H9 (cell line): ENCODE results near the gene SEL1L. TPM values are rescaled to one million over a fixed set of nuclear protein-coding genes. Genes with fewer than 3 reads are reported as not detected.

Experiments
- DNase-seq: peaks from one replicate; pipeline ENCODE4 v3.0.0-alpha.2; 2017
- H2AFZ ChIP-seq: one replicate; pipeline ENCODE4 v1.6.1; 2013; ENCODE audit warnings: mild to moderate bottlenecking, low read length, control low read depth, moderate library complexity
- H2AK5ac ChIP-seq: 2 replicates; pipeline ENCODE4 v1.6.1; 2013; ENCODE audit warnings: low read length, control low read depth, mixed read lengths; ENCODE audit not compliant: insufficient read length
- H2BK120ac ChIP-seq: one replicate; pipeline ENCODE4 v1.6.1; 2013; ENCODE audit warnings: low read depth, mild to moderate bottlenecking, low read length, control low read depth, inconsistent platforms; ENCODE audit not compliant: poor library complexity, severe bottlenecking
- H2BK12ac ChIP-seq: 2 replicates; pipeline ENCODE4 v1.6.1; 2013; ENCODE audit warnings: low read length, control low read depth, mixed read lengths, low read depth; ENCODE audit not compliant: insufficient read length
- H2BK15ac ChIP-seq: 2 replicates; pipeline ENCODE4 v1.6.1; 2013; ENCODE audit warnings: low read depth, low read length, control low read depth
- H2BK20ac ChIP-seq: one replicate; pipeline ENCODE4 v1.6.1; 2013; ENCODE audit warnings: low read depth, mild to moderate bottlenecking, low read length, control low read depth, inconsistent platforms; ENCODE audit not compliant: poor library complexity, severe bottlenecking
- H2BK5ac ChIP-seq: 2 replicates; pipeline ENCODE4 v1.6.1; 2013; ENCODE audit warnings: low read length, control low read depth, mixed read lengths; ENCODE audit not compliant: insufficient read length
- H3K14ac ChIP-seq: 2 replicates; pipeline ENCODE4 v1.6.1; 2013; ENCODE audit warnings: low read length, control low read depth; ENCODE audit not compliant: insufficient read depth
- H3K18ac ChIP-seq: 2 replicates; pipeline ENCODE4 v1.6.1; 2013; ENCODE audit warnings: low read depth, mild to moderate bottlenecking, mixed read lengths, low read length, control low read depth; ENCODE audit not compliant: insufficient read length
- H3K23ac ChIP-seq: 2 replicates; pipeline ENCODE4 v1.6.1; 2013; ENCODE audit warnings: low read length, control low read depth, mixed read lengths, low read depth; ENCODE audit not compliant: insufficient read length
- H3K23me2 ChIP-seq: 2 replicates; pipeline ENCODE4 v1.6.1; 2013; ENCODE audit warnings: low read depth, mild to moderate bottlenecking, mixed read lengths, low read length, control low read depth; ENCODE audit not compliant: insufficient read length, poor library complexity, severe bottlenecking
- H3K27ac ChIP-seq: 2 replicates; pipeline ENCODE4 v1.5.1; 2013; ENCODE audit warnings: low read length, control low read depth, mixed read lengths, low read depth; ENCODE audit not compliant: insufficient read length
- H3K27me3 ChIP-seq: 2 replicates; pipeline ENCODE4 v1.6.1; 2013; ENCODE audit warnings: low read length, control low read depth, inconsistent platforms; ENCODE audit not compliant: insufficient read depth
- H3K4ac ChIP-seq: 2 replicates; pipeline ENCODE4 v1.6.1; 2013; ENCODE audit warnings: low read depth, mild to moderate bottlenecking, control low read depth, inconsistent platforms, low read length, moderate library complexity
- H3K4me1 ChIP-seq: 2 replicates; pipeline ENCODE4 v1.6.1; 2013; ENCODE audit warnings: low read length, control low read depth, inconsistent platforms; ENCODE audit not compliant: insufficient read depth
- H3K4me2 ChIP-seq: 2 replicates; pipeline ENCODE4 v1.6.1; 2013; ENCODE audit warnings: low read length, control low read depth, mixed read lengths; ENCODE audit not compliant: insufficient read length, insufficient read depth
- H3K56ac ChIP-seq: 2 replicates; pipeline ENCODE4 v1.6.1; 2013; ENCODE audit warnings: low read depth, mild to moderate bottlenecking, mixed read lengths, low read length, control low read depth; ENCODE audit not compliant: insufficient read length
- H3K79me1 ChIP-seq: 2 replicates; pipeline ENCODE4 v1.6.1; 2013; ENCODE audit warnings: low read depth, mild to moderate bottlenecking, moderate library complexity, low read length, control low read depth, inconsistent platforms; ENCODE audit not compliant: insufficient read depth, poor library complexity, severe bottlenecking
- H3K79me2 ChIP-seq: 2 replicates; pipeline ENCODE4 v1.6.1; 2013; ENCODE audit warnings: low read length, control low read depth, inconsistent platforms; ENCODE audit not compliant: insufficient read depth
- H3K9ac ChIP-seq: 2 replicates; pipeline ENCODE4 v1.6.1; 2013; ENCODE audit warnings: low read length, control low read depth, mixed read lengths; ENCODE audit not compliant: insufficient read length; ENCODE audit errors: extremely low read depth
- H3K9me3 ChIP-seq: one replicate; pipeline ENCODE4 v1.6.1; 2013; ENCODE audit warnings: low read depth, low read length, inconsistent platforms; ENCODE audit not compliant: control insufficient read depth
- H3T11ph ChIP-seq: one replicate; pipeline ENCODE4 v1.6.1; 2013; ENCODE audit warnings: mild to moderate bottlenecking, low read length, control low read depth, inconsistent platforms
- H4K20me1 ChIP-seq: one replicate; pipeline ENCODE4 v1.6.1; 2013; ENCODE audit not compliant: control insufficient read depth, insufficient read length, insufficient read depth
- H4K5ac ChIP-seq: 2 replicates; pipeline ENCODE4 v1.6.1; 2013; ENCODE audit warnings: low read depth, mild to moderate bottlenecking, mixed read lengths, low read length, control low read depth; ENCODE audit not compliant: insufficient read length
- H4K8ac ChIP-seq: replicated peaks from 2 replicates; pipeline ENCODE4 v1.6.1; 2013; ENCODE audit warnings: low read length, control low read depth, mixed read lengths, low read depth; ENCODE audit not compliant: insufficient read length
- H4K91ac ChIP-seq: 2 replicates; pipeline ENCODE4 v1.6.1; 2013; ENCODE audit warnings: low read depth, mild to moderate bottlenecking, moderate library complexity, mixed read lengths, low read length, control low read depth; ENCODE audit not compliant: insufficient read length
- H3K27ac Mint-ChIP-seq, 3 experiments: 2 replicates in 2 of 3; 3 replicates in 1 of 3; pipeline ENCODE4 v1.8.0; 2020 to 2021; ENCODE audit warnings: mixed read lengths in 3 of 3, mild to moderate bottlenecking in 1 of 3, moderate library complexity in 1 of 3
- H3K27me3 Mint-ChIP-seq: 2 replicates; pipeline ENCODE4 v1.8.0; 2021; ENCODE audit warnings: low read depth, mild to moderate bottlenecking, moderate library complexity, mixed read lengths
- H3K36me3 Mint-ChIP-seq, 3 experiments: 2 replicates in 2 of 3; 3 replicates in 1 of 3; pipeline ENCODE4 v1.8.0; 2020 to 2021; ENCODE audit warnings: low read depth in 3 of 3, mixed read lengths in 3 of 3; ENCODE audit not compliant: insufficient read depth in 1 of 3
- H3K4me1 Mint-ChIP-seq, 2 experiments: 2 replicates each; pipeline ENCODE4 v1.8.0; 2020; ENCODE audit warnings: mixed read lengths in 2 of 2
- H3K4me3 Mint-ChIP-seq, 2 experiments: 2 replicates in 1 of 2; 3 replicates in 1 of 2; pipeline ENCODE4 v1.8.0; 2020 to 2021; ENCODE audit warnings: mild to moderate bottlenecking in 2 of 2, mixed read lengths in 2 of 2, moderate library complexity in 1 of 2
- H3K9me3 Mint-ChIP-seq, 2 experiments: 2 replicates in 1 of 2; 3 replicates in 1 of 2; pipeline ENCODE4 v1.8.0; 2020; ENCODE audit warnings: mild to moderate bottlenecking in 2 of 2, mixed read lengths in 2 of 2, moderate library complexity in 1 of 2
- CTCF ChIP-seq: fragments of 200-600 bp; sonication (generic); conservative IDR thresholded peaks from 3 replicates; pipeline ENCODE4 v1.8.0; 2021; ENCODE audit warnings: antibody characterized with exemption, mild to moderate bottlenecking
- WGBS: extraction: QIAGEN DNeasy Blood & Tissue Kit; methylation state at CpG from one replicate; pipeline ENCODE4 v1.1.7; 2013; ENCODE audit warnings: missing lambda C conversion rate, low lambda C conversion rate, mixed read lengths; ENCODE audit not compliant: insufficient read length; ENCODE audit errors: extremely low coverage; 5-methylcytosine and 5-hydroxymethylcytosine counted together
- total RNA-seq: library from RNA; stranded (reverse); gene quantifications from 2 replicates; pipeline ENCODE4 v1.2.1, GENCODE V29; 2021

The SEL1L gene
- total RNA-seq, 1 experiment from 2014 or later, result 27.5 TPM

GRCh38 chr14:81441626-81442134 lies 92.0 kb downstream of the SEL1L start:
- no peak overlapping the region for H3K23ac ChIP-seq

More at GRCh38 chr14:81441626-81442134, 92.0 kb downstream of the SEL1L start:
- H3K56ac ChIP-seq, result no peak overlapping the region
- peaks cover 7% of the 10 kb centered on the region in 2 experiments; a peak in 3 of 4 replicates for H3K4me1 Mint-ChIP-seq
- no peak overlapping the region for H3K4me2 ChIP-seq
- no peaks in the 10 kb centered on the region for H3K4me1 ChIP-seq
- no peak overlapping the region for H2AK5ac ChIP-seq
- H3K4ac ChIP-seq, result no peak overlapping the region
- H3K4me3 Mint-ChIP-seq, result no peak overlapping the region
- TF ChIP-seq CTCF, result no peak
- H3K79me1 ChIP-seq, result no peaks in the 10 kb centered on the region
- H2BK5ac ChIP-seq, result no peak overlapping the region
- WGBS, result no CpG with 5 or more reads among the region's 5 CpGs
- peaks cover 45% of the 10 kb centered on the region for H3K27me3 Mint-ChIP-seq
- no peak overlapping the region for H2AFZ ChIP-seq
- no peak overlapping the region for H2BK20ac ChIP-seq
- no peak overlapping the region for H4K8ac ChIP-seq
- no peak overlapping the region for H4K91ac ChIP-seq
- no peaks in the 10 kb centered on the region for H3K79me2 ChIP-seq
- DNase-seq, result no peak
- H3K23me2 ChIP-seq, result peaks cover 2% of the 10 kb centered on the region
- no peaks in the 10 kb centered on the region for H4K20me1 ChIP-seq
- H3K9me3 Mint-ChIP-seq, result peaks cover 0 to 6% of the 10 kb centered on the region in 2 experiments; a peak in 4 of 5 replicates
- no peak overlapping the region for H3K18ac ChIP-seq
- no peak overlapping the region for H2BK15ac ChIP-seq
- H2BK120ac ChIP-seq, result no peak overlapping the region
- peaks cover 0 to 2% (median 0%) of the 10 kb centered on the region in 3 experiments; a peak in 1 of 7 replicates for H3K36me3 Mint-ChIP-seq
- H3K27ac Mint-ChIP-seq, result no peak overlapping the region
- H3K14ac ChIP-seq, result no peak overlapping the region
- H3T11ph ChIP-seq, result no peak overlapping the region
- H2BK12ac ChIP-seq, result no peak overlapping the region
- H3K27ac ChIP-seq, result no peak overlapping the region
- H3K9me3 ChIP-seq, result no peaks in the 10 kb centered on the region
- H3K27me3 ChIP-seq, result peaks cover 7% of the 10 kb centered on the region; the same call in 1 of the 2 replicates
- no peak overlapping the region for H4K5ac ChIP-seq
- no peak overlapping the region for H3K9ac ChIP-seq
